NCI-H2107 (cell line): ENCODE measurements around the gene TBC1D22A.
"Not testable (repeated sequence)": the region's sequence is repeated elsewhere in the genome, so short reads cannot be mapped to it uniquely, and the experiment has no call there.

Source experiments
- DNase-seq: peaks from one replicate; lab custom pipeline; 2025; lab: John Stamatoyannopoulos, UW

The TBC1D22A gene

GRCh38 chr22:46813816-46814597 is 51.6 kb downstream of the TBC1D22A start:
- no peak for DNase-seq

- no peak for DNase-seq
Measured at GRCh38 chr22:46815132-46815531, 52.7 kb downstream of the TBC1D22A start.

GRCh38 chr22:46815559-46815895 is 53.1 kb downstream of the TBC1D22A start:
- DNase-seq, result no peak

- no peak for DNase-seq
Measured at GRCh38 chr22:46815896-46816731, 53.7 kb downstream of the TBC1D22A start.

GRCh38 chr22:46817390-46817789 is 54.9 kb downstream of the TBC1D22A start:
- DNase-seq, result not testable (repeated sequence)

GRCh38 chr22:46823248-46823647 is 60.8 kb downstream of the TBC1D22A start:
- no peak for DNase-seq

- no peak for DNase-seq
Measured at GRCh38 chr22:46823654-46824053, 61.2 kb downstream of the TBC1D22A start.

GRCh38 chr22:46824344-46824909 is 62.0 kb downstream of the TBC1D22A start:
- DNase-seq, result no peak

GRCh38 chr22:46824980-46825544 is 62.6 kb downstream of the TBC1D22A start:
- DNase-seq, result no peak

GRCh38 chr22:46826438-46827135 is 64.1 kb downstream of the TBC1D22A start:
- DNase-seq, result no peak

GRCh38 chr22:46827136-46827780 is 64.8 kb downstream of the TBC1D22A start:
- DNase-seq, result no peak

GRCh38 chr22:46827781-46828180 is 65.3 kb downstream of the TBC1D22A start:
- no peak for DNase-seq

- no peak for DNase-seq
Measured at GRCh38 chr22:46828323-46828900, 66.0 kb downstream of the TBC1D22A start.

- DNase-seq, result no peak
Measured at GRCh38 chr22:46829117-46829891, 66.9 kb downstream of the TBC1D22A start.

- no peak for DNase-seq
Measured at GRCh38 chr22:46829941-46830715, 67.7 kb downstream of the TBC1D22A start.

- DNase-seq, result no peak
Measured at GRCh38 chr22:46830841-46831240, 68.4 kb downstream of the TBC1D22A start.

GRCh38 chr22:46833228-46833627 is 70.8 kb downstream of the TBC1D22A start:
- DNase-seq, result no peak

- no peak for DNase-seq
Measured at GRCh38 chr22:46834021-46834737, 71.7 kb downstream of the TBC1D22A start.

GRCh38 chr22:46835288-46835687 is 72.8 kb downstream of the TBC1D22A start:
- DNase-seq, result no peak
